Activated naive CD4-positive, alpha-beta T cell treated with anti-CD3 and anti-CD28 coated beads, Interleukin-2, amount 50 U/mL, for 72 hours (primary cell): ENCODE results near the gene SIGLEC5. TPM values are rescaled to one million over a fixed set of nuclear protein-coding genes. Genes with fewer than 3 reads are reported as not detected.
A peak's percentile ranks its signal among the peaks of the same experiment; 100 is the strongest.
"Not testable (repeated sequence)": the region's sequence is repeated elsewhere in the genome, so short reads cannot be mapped to it uniquely, and the experiment has no call there.

Experiments used
- ATAC-seq, 2 donors: fragments of 150-1000 bp; cut with Tn5 transposase; 2 replicates each; pipeline ENCODE4 v1.10.0; 2021; ENCODE audit warnings: mild to moderate bottlenecking in 2 of 2, moderate library complexity in 2 of 2
- DNase-seq, 2 donors: peaks; one replicate each; pipeline ENCODE4 v3.0.0; 2021 to 2022; ENCODE audit warnings: low spot score in 2 of 2
- H3K27ac Mint-ChIP-seq, 2 donors: one replicate each; pipeline ENCODE4 v1.8.0; 2022; ENCODE audit warnings: mild to moderate bottlenecking in 2 of 2, mixed read lengths in 2 of 2
- H3K36me3 Mint-ChIP-seq, 2 donors: one replicate each; pipeline ENCODE4 v1.8.0; 2022; ENCODE audit warnings: mixed read lengths in 2 of 2
- H3K9me3 Mint-ChIP-seq, 2 donors: one replicate each; pipeline ENCODE4 v1.8.0; 2022; ENCODE audit warnings: mixed read lengths in 2 of 2
- total RNA-seq, 2 donors: library from RNA; stranded (reverse); gene quantifications; one replicate each; pipeline ENCODE4 v1.2.3, GENCODE V29; 2022

SIGLEC5 gene, protein sequence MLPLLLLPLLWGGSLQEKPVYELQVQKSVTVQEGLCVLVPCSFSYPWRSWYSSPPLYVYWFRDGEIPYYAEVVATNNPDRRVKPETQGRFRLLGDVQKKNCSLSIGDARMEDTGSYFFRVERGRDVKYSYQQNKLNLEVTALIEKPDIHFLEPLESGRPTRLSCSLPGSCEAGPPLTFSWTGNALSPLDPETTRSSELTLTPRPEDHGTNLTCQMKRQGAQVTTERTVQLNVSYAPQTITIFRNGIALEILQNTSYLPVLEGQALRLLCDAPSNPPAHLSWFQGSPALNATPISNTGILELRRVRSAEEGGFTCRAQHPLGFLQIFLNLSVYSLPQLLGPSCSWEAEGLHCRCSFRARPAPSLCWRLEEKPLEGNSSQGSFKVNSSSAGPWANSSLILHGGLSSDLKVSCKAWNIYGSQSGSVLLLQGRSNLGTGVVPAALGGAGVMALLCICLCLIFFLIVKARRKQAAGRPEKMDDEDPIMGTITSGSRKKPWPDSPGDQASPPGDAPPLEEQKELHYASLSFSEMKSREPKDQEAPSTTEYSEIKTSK
- total RNA-seq = not detected

DNA sequence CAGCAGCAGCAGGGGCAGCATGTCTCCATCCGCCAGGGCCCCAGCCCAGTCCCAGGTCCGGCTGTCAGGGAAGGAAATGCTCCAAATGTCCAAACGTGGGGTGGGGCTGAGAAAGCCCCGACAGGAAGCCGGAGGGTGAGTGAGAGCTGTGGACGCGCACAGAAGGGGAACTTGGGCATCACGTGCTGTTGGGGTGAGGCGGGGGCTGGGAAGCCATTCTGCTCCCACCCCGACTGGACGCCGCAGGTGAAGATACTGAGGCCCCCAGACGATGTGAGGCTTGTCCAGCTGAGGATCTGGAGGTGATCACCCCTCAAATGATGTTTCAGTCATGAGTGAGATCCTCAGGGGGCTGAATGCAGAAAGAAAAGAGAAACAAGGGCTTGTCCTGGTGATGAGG is at the start of gene SIGLEC5:
Gene SIGLEC5 (minus strand): TSS at position 87 of the 400 bp plus-strand sequence. CDS start 66 bp downstream, at position 21.
- not testable (repeated sequence) for H3K27ac Mint-ChIP-seq, ATAC-seq, H3K36me3 Mint-ChIP-seq, H3K9me3 Mint-ChIP-seq, DNase-seq

GRCh38 chr19:51676566-51677083 is 46.4 kb upstream of the SIGLEC5 start:
- DNase-seq (peak in 1 of 2 donors; percentile 41), ATAC-seq (peak; percentile 92 to 94)
- H3K36me3 Mint-ChIP-seq = peaks cover 7 to 14% of the 10 kb centered on the region in 2 donors
- peaks cover 10% of the 10 kb centered on the region in 2 donors for H3K9me3 Mint-ChIP-seq
- H3K27ac Mint-ChIP-seq = peak overlapping the region; percentile 57 to 84

DNA sequence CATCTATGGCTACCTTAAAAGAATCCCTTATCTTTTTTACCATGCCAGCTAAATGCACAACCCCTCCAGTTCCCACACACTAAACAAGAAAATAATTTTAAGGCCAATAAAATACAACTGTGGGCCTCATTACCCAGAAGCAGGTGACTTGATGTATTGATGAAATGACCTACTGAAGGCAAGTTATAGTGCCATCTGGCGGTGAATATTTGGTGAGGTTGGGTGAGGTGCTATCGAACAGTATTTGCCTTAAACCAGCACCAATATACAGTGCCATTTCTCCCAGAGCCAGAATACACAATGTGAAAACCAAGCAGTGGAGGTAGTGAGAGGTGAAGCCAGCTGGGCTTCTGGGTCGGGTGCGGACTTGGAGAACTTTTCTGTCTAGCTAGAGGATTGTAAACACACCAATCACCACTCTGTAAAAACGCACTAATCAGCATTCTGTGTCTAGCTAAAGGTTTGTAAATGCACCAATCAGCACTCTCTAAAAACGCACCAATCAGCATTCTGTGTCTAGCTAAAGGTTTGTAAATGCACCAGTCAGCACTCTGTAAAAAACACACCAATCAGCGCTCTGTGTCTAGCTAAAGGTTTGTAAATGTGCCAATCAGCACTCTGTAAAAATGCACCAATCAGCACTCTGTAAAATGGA is 45.8 kb upstream of the SIGLEC5 start:
- DNase-seq, ATAC-seq: not testable (repeated sequence)
- H3K36me3 Mint-ChIP-seq = peaks cover 7 to 11% of the 10 kb centered on the region in 2 donors
- peak overlapping the region; percentile 57 to 84 for H3K27ac Mint-ChIP-seq
- H3K9me3 Mint-ChIP-seq = peaks cover 10% of the 10 kb centered on the region in 2 donors

DNA sequence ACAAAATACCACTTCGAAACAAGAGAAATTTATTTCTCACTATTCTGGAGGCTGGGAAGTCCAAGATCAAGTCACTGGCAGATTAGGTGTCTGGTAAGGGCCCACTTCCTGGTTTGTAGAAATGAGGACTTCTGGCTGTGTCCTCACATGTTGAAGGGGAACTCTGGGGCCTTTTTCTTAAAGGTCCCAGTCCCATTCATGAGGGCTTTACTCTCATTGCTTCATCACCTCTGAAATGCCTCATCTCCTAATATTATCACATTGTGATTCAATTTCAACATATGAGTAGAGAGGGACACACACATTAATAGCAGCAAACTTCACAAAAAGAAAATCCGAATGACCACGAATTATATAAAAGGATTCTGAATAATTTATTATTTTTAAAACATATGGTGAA is 38.0 kb upstream of the SIGLEC5 start:
- Mint-ChIP-seq H3K36me3 (no peaks in the 10 kb centered on the region), H3K27ac (no peak overlapping the region), H3K9me3 (no peaks in the 10 kb centered on the region)
- ATAC-seq (no peak), DNase-seq (no peak)

DNA sequence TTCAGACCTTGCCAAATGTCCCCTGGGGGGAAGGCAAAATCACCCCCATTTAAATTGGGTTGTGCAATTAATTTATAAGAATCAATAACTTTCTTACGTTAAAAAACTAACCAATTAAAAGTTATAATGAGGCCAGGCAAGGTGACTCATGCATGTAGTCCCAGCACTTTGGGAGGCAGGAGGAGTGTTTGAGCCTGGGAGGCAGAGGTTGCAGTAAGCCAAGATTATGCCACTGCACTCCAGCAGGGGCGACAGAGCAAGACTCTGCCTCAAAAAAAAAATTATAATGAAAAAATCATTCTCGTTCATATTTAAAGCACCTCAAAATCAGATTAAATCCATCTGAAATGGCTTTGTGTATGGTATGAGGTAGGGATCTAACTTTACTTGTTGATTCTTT is 34.8 kb upstream of the SIGLEC5 start:
- no peaks in the 10 kb centered on the region for H3K9me3 Mint-ChIP-seq
- H3K36me3 Mint-ChIP-seq = no peaks in the 10 kb centered on the region
- no peak for ATAC-seq
- H3K27ac Mint-ChIP-seq = no peak overlapping the region
- DNase-seq = no peak

DNA sequence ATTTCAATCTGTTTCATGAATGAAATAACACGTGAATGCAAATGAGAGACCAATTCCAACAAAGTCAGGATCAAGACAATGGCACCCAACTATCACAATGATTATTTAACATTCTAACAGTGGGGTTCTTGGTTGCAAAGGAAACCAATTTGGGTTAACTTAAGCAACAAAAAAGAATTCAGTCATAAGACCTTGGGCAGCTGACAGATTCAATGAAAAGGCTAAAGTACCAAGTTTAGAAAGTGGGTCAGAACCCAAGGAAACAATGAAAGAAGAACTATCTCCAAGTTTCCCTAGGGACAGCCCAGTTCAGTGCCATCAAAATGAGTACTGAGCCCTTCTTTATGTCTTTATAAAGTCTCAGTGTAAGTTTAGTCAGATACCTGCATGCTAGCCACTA is 33.9 kb upstream of the SIGLEC5 start:
- no peaks in the 10 kb centered on the region for H3K36me3 Mint-ChIP-seq
- H3K9me3 Mint-ChIP-seq = no peaks in the 10 kb centered on the region
- ATAC-seq = no peak
- no peak overlapping the region for H3K27ac Mint-ChIP-seq
- no peak for DNase-seq

GRCh38 chr19:51663650-51664049 is 33.4 kb upstream of the SIGLEC5 start:
- Mint-ChIP-seq H3K36me3 (no peaks in the 10 kb centered on the region), H3K9me3 (no peaks in the 10 kb centered on the region), H3K27ac (no peak overlapping the region)
- no peak for DNase-seq
- no peak for ATAC-seq

DNA sequence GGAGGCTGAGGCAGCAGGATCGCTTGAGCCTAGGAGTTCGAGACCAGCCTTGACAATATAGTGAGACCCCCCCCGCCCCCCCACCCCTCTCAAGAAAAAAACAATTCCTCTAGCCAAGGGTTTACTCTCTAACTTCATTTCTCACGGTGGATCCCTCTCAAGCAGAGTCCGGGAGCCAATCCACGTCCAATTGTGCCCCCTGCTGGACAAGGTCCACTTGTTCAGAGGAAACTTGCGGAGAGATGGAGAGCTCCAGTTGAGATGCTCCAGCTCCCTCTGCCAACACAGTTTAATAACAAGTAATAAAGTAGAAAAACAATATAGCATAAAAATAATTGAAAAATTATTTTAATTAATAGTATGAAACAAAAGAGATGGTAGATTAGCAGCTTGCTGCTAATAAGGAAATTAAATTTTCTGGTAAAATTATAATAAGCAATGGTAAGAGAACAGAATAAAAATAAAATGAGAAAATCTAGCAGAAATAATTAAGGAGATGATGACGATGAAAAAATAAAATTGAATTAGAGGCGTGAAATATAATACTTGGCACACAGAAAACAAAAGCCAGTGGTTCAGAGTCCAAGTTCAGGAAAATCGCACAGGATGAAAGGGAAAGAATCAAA is 30.9 kb upstream of the SIGLEC5 start:
- DNase-seq (peak in 1 of 2 donors; percentile 63), ATAC-seq (peak; percentile 55 to 56)
- H3K36me3 Mint-ChIP-seq = no peaks in the 10 kb centered on the region
- no peaks in the 10 kb centered on the region for H3K9me3 Mint-ChIP-seq
- no peak overlapping the region for H3K27ac Mint-ChIP-seq

DNA sequence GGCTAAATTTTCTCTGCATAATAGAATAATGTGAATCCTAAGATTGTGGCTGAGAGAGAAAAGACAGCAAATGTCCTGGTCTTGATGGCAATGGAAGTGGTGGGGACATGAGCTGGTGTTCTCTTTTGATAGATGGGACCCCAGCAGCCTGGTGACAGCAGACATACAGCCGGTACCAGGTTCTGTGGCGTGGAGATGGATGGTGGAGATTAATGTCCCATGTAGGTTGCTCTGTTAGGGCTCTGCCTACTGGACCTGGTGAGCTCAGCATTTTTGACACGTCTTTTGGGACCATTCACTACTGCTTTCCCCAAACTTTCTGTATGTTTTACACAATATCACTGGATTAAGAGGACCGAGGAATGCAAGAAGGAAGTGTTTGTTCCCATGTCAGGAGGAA is 24.6 kb upstream of the SIGLEC5 start:
- Mint-ChIP-seq H3K9me3 (no peaks in the 10 kb centered on the region), H3K36me3 (no peaks in the 10 kb centered on the region), H3K27ac (no peak overlapping the region)
- ATAC-seq = no peak
- DNase-seq = no peak

DNA sequence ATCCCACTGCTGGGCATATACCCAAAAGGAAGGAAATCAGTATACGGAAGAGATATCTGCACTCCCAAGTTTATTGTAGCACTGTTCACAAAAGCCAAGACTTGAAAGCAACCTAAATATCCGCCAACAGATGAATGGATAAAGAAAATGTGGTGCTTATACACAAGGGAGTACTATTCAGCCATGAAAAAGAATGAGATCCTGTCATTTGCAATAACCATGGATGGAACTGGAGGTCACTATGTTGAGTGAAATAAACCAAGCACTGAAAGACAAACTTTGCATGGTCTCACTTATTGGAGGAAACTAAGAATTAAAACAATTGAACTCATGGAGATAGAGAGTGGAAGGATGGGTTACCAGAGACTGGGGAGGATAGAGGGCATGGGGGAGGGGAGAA is 23.0 kb upstream of the SIGLEC5 start:
- DNase-seq (no peak), ATAC-seq (no peak)
- no peaks in the 10 kb centered on the region for H3K36me3 Mint-ChIP-seq
- no peaks in the 10 kb centered on the region for H3K9me3 Mint-ChIP-seq
- no peak overlapping the region for H3K27ac Mint-ChIP-seq

DNA sequence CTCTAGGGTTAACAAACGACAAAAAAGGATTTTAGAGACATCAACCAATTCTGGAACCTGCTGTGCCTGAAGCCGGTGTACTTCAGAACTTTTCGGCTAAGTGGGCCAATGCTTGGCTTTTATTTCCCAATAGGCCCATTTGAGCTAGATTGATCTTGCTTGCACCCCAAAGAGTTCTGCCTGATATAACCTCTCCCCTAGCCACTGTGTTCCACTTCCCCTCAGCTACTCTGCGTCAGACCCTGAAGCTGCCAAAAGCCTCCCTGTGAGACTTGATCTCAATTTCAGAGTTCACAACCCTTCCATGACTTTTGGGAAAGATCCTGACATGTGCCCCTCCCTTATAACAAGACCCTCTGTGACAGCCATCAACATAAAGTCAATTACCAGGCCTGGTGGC is 22.1 kb upstream of the SIGLEC5 start:
- no peaks in the 10 kb centered on the region for H3K36me3 Mint-ChIP-seq
- H3K27ac Mint-ChIP-seq = no peak overlapping the region
- no peaks in the 10 kb centered on the region for H3K9me3 Mint-ChIP-seq
- ATAC-seq (no peak), DNase-seq (no peak)

DNA sequence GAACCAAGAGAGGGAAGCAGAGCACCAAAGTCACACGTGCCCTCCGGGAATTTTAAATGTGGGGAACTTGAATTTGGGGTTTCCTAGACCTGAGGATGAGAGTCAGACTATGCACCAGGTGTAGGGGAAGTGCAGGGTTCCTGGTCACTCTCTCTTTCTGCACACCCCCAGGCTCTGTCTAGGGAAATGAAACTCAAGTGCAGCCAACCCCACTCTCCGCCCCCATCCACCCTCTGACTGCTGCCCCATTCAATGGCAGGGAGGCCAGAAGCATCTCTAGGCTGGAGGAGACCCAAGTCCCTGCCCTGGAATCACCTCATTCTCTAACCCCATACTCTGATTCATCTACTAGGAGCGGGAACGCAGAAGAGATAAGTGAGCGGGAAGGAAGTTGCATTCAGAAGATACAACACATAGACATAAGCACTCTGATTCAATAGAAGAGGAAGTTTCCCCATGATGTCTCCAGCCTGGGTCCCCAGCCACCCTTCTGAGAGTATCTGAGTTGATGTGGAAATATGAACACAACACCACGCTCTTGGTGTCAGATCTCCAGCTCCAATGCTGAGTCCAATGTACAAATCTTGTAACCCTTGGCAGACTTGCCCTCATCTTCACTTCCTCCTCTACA is 21.1 kb upstream of the SIGLEC5 start:
- Mint-ChIP-seq H3K36me3 (no peaks in the 10 kb centered on the region), H3K27ac (no peak overlapping the region), H3K9me3 (no peaks in the 10 kb centered on the region)
- ATAC-seq (no peak), DNase-seq (no peak)

DNA sequence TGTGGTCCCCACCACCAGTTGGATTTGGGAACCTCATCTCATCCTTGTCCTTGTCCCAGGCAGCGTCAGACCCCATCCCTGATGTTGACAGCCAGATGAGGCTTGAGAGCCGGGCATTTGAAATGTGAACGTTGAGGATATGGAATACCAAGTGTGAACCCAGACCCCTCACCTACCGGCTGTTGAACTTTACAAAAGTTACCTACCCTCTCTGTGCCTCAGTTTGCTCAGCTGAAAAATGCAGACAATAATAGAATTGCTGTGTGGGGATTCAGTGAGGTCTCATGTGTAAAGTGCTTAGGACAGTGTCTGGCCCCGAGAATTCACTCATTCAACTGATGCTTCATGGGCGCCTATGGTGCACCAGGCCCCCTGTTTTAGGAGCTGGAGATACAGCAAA is 17.1 kb upstream of the SIGLEC5 start:
- no peak for DNase-seq
- no peak for ATAC-seq
- H3K36me3 Mint-ChIP-seq = no peaks in the 10 kb centered on the region

DNA sequence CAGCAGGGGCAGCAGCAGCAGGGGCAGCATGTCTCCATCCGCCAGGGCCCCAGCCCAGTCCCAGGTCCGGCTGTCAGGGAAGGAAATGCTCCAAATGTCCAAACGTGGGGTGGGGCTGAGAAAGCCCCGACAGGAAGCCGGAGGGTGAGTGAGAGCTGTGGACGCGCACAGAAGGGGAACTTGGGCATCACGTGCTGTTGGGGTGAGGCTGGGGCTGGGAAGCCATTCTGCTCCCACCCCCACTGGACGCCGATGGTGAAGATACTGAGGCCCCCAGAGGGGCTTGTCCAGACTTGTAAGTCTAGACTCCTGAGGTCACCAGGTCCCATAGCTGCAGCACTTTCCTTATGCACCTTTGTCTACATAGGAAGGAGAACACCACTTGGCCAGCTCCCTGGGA is 16.5 kb upstream of the SIGLEC5 start, which contains the start of gene SIGLEC14:
Gene SIGLEC14 (minus strand): TSS at position 96 of the 400 bp plus-strand sequence. CDS start 66 bp downstream, at position 30.
- ATAC-seq, DNase-seq, H3K9me3 Mint-ChIP-seq, H3K36me3 Mint-ChIP-seq, H3K27ac Mint-ChIP-seq: not testable (repeated sequence)

More for the DNA sequence above, 17.1 kb upstream of the SIGLEC5 start:
- no peak overlapping the region for H3K27ac Mint-ChIP-seq
- H3K9me3 Mint-ChIP-seq = no peaks in the 10 kb centered on the region

DNA sequence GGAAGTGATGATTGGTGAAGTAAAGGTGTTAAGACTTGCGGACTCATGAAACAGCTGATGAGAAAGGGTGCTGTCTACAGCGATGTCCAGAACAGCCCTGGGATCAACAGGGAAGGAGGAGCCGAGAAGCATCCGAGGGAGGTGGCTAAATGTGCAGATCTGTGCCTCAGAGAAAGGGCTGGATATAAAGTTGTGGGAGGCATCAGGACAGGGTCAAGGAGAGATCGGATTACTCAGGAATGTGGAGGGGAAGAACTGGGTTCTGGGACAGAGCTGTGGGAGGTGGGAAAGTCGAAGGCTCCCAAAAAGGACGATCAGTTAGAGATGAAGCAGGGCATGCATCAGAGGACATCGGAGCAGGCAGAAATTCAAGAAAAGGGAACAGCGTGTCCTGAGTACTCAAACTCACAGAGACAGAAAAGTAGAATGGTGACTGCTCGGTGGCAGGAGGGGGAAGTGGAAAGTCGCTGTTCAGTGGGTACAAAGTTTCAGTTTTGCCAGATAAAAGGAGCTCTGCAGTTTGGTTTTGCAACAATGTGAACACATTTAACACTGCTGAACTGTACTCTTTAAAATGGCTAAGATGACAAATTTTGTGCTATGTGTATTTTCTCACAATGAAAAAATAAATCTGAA is 14.6 kb upstream of the SIGLEC5 start:
- Mint-ChIP-seq H3K9me3 (no peaks in the 10 kb centered on the region), H3K27ac (peak overlapping the region in 1 of 2 donors; percentile 16), H3K36me3 (no peaks in the 10 kb centered on the region)
- no peak for DNase-seq
- no peak for ATAC-seq

DNA sequence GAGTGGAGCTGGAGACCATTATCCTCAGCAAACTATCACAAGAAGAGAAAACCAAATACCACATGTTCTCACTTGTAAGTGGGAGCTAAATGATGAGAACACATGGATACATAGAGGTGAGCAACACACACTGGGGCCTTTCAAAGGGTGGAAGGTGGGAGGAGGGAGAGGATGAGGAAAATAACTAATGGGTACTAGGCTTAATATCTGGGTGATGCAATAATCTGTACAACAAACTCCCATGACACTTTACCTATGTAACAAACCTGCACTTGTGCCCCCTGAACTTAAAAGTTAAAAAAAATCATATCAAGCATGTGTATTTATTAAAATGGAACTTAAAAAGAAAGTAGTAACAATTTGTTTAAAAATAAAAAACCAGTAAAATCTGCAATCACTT is 11.4 kb upstream of the SIGLEC5 start:
- peaks cover 0 to 3% of the 10 kb centered on the region in 2 donors for H3K9me3 Mint-ChIP-seq
- H3K27ac Mint-ChIP-seq = no peak overlapping the region
- ATAC-seq = no peak
- DNase-seq = no peak
- peaks cover 0 to 5% of the 10 kb centered on the region in 2 donors for H3K36me3 Mint-ChIP-seq
